HEK293T (cell line): Measurements from ENCODE around the gene PELI2.

Source experiments
- CTCF ChIA-PET: fragments of 350-600 bp; formaldehyde crosslinking; extraction: SDS; loops from one replicate; lab custom pipeline; 2021; ENCODE audit warnings: antibody characterized with exemption, inconsistent platforms; lab: Yijun Ruan, JAX
- POLR2A ChIA-PET: fragments of 350-600 bp; formaldehyde crosslinking; extraction: SDS; loops from one replicate; lab custom pipeline; 2020; ENCODE audit warnings: antibody characterized with exemption, inconsistent platforms; lab: Yijun Ruan, JAX
- DNase-seq: peaks from one replicate; pipeline ENCODE4 v3.0.0; 2012; ENCODE audit warnings: mixed read lengths; ENCODE audit errors: extremely low spot score
- ARNT ChIP-seq: fragments of 450-650 bp; IDR thresholded peaks from 2 replicates; pipeline ENCODE4 v1.6.1; 2017; ENCODE audit warnings: mild to moderate bottlenecking
- BHLHE40 ChIP-seq: fragments of 450-650 bp; IDR thresholded peaks from 2 replicates; pipeline ENCODE4 v1.6.1; 2016; ENCODE audit warnings: mild to moderate bottlenecking, moderate library complexity, borderline replicate concordance
- CTBP1 ChIP-seq: fragments of 450-650 bp; IDR thresholded peaks from 2 replicates; pipeline ENCODE4 v1.6.1; 2016; ENCODE audit warnings: borderline replicate concordance
- ELF4 ChIP-seq: fragments of 450-650 bp; IDR thresholded peaks from 2 replicates; pipeline ENCODE4 v1.6.1; 2017; ENCODE audit warnings: antibody characterized with exemption
- FOXA1 ChIP-seq: fragments of 450-650 bp; IDR thresholded peaks from 2 replicates; pipeline ENCODE4 v1.6.1; 2016; ENCODE audit warnings: mild to moderate bottlenecking
- FOXK2 ChIP-seq: fragments of 450-650 bp; IDR thresholded peaks from 2 replicates; pipeline ENCODE4 v1.6.1; 2016; ENCODE audit warnings: mild to moderate bottlenecking
- FOXM1 ChIP-seq: fragments of 450-650 bp; IDR thresholded peaks from 2 replicates; pipeline ENCODE4 v1.6.1; 2017; ENCODE audit warnings: mild to moderate bottlenecking, borderline replicate concordance
- HDGF ChIP-seq: fragments of 450-650 bp; IDR thresholded peaks from 2 replicates; pipeline ENCODE4 v1.6.1; 2017; ENCODE audit warnings: antibody characterized with exemption, borderline replicate concordance
- L3MBTL2 ChIP-seq: fragments of 450-650 bp; conservative IDR thresholded peaks from 2 replicates; pipeline ENCODE4 v1.6.1; 2016; ENCODE audit warnings: mild to moderate bottlenecking
- LEF1 ChIP-seq: fragments of 450-650 bp; IDR thresholded peaks from 2 replicates; pipeline ENCODE4 v1.6.1; 2017; ENCODE audit warnings: mild to moderate bottlenecking, borderline replicate concordance
- NFRKB ChIP-seq: fragments of 450-650 bp; IDR thresholded peaks from 2 replicates; pipeline ENCODE4 v1.6.1; 2016; ENCODE audit warnings: mild to moderate bottlenecking, moderate library complexity
- PKNOX1 ChIP-seq: fragments of 450-650 bp; IDR thresholded peaks from 2 replicates; pipeline ENCODE4 v1.6.1; 2016
- SP1 ChIP-seq: fragments of 450-650 bp; IDR thresholded peaks from 2 replicates; pipeline ENCODE4 v1.6.1; 2017
- SUZ12 ChIP-seq: fragments of 450-650 bp; IDR thresholded peaks from 2 replicates; pipeline ENCODE4 v1.6.1; 2016; ENCODE audit warnings: mild to moderate bottlenecking
- TARDBP ChIP-seq: fragments of 450-650 bp; IDR thresholded peaks from 2 replicates; pipeline ENCODE4 v1.6.1; 2016
- ZNF384 ChIP-seq: fragments of 450-650 bp; IDR thresholded peaks from 2 replicates; pipeline ENCODE4 v1.6.1; 2016

The PELI2 gene

DNA sequence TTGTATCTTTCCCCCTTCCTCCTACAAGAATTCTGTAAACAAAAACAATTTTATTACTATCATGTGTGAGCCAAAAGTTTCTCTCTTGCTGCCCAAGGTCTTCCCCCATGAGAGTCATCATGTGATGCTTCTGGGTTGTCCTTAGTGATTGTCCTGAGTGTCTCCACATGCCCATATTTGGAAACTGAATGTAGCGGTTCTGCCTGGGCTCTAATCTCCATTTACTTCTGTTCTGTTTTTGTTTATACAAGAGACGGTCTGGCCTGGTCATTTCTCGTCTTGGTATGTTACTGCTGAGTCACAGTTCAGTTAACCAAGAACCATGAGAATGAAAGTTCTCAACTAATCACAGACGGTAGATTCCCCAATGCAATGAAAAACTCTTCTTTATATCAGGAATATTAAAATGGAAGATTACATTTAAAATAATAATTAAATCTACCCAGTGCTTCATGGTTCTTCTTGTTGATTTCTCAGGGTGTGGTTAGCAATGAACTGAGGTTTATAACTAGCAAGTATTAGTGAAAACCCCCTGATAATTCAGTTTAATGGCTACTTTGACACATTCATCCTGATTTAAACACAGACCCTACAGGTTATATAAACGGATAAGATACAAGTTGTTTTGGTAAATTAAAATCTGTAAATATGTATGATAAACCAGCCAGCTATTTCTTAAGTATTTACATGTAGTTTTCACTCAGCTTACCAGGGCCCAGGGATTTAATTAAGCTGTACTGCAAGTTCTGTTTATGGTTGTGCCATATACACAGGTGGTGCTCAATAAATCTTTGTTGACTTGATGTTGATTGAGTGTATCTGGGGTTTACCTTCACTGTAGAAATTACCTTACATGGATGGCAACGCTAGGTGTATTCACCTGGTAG, 81.1 kb downstream of the PELI2 start:
- peak; percentile 44 for DNase-seq
- no peak for TF ChIP-seq FOXM1
- TF ChIP-seq TARDBP, result no peak
- TF ChIP-seq L3MBTL2, result no peak
- TF ChIP-seq FOXK2, result no peak
- TF ChIP-seq PKNOX1, result no peak
- TF ChIP-seq SP1, result no peak
- no peak for TF ChIP-seq CTBP1
- no peak for TF ChIP-seq HDGF
- TF ChIP-seq ELF4, result no peak
- no peak for TF ChIP-seq FOXA1
- TF ChIP-seq LEF1, result no peak
- TF ChIP-seq ARNT, result no peak
- no peak for TF ChIP-seq BHLHE40
- TF ChIP-seq SUZ12, result no peak
- TF ChIP-seq NFRKB, result no peak
- TF ChIP-seq ZNF384, result no peak
- CTCF ChIA-PET, result no interaction called here
- POLR2A ChIA-PET, result no interaction called here

DNA sequence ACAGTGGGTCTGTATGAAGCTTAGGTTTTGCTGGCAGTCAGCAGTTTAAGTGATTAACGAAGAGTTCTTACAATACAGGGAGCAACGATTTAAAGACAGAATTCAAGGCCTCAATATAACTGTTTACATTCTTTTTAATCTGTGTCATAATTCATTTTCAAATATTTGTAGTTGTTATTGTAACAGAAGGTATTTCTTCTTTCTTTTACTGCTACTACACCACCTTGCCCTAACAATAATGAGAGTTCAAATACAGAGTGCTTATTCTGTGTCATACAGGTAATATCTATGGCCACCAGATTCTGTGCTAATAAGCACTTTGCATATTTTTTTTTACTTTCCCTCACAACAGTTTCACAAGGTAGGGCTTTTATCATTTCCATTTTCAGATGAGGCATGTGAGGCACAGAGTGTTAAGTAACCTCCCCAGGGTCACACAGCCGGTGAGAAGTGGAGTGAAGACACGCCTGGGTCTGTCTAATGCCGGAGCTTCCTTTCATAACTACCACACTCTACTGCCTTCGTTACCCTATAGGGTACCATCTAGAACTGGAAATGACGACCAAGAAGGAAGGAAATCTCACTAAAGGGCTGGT, 81.9 kb downstream of the PELI2 start:
- TF ChIP-seq FOXM1, result no peak
- TF ChIP-seq BHLHE40, result no peak
- no peak for TF ChIP-seq SUZ12
- no peak for TF ChIP-seq CTBP1
- TF ChIP-seq ARNT, result no peak
- TF ChIP-seq ELF4, result no peak
- TF ChIP-seq TARDBP, result no peak
- no peak for TF ChIP-seq NFRKB
- TF ChIP-seq ZNF384, result no peak
- no peak for TF ChIP-seq SP1
- TF ChIP-seq LEF1, result no peak
- TF ChIP-seq PKNOX1, result no peak
- no peak for TF ChIP-seq L3MBTL2
- TF ChIP-seq FOXA1, result no peak
- TF ChIP-seq FOXK2, result no peak
- no peak for TF ChIP-seq HDGF
- CTCF ChIA-PET, result no interaction called here
- POLR2A ChIA-PET, result no interaction called here

DNA sequence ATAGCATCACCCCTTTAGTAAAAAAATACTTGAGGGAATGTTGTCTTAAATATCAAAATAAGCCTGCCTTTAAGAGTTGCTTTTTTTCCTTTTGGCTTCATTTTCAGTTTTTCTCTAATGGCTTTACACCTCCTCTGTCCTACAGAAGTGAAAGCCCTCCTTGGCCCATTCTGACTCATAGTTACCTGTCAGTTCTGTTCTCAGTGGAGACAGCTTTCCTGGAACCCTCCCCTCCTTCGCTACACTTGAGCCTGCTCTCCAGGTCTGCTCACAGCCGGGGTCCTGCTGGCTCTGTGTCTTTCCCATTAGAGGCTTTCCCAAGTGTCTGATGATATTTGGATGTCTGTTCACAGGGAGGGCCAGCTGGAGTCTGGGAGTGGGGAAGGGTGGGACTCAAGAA, 84.0 kb downstream of the PELI2 start:
- TF ChIP-seq NFRKB (no peak), FOXA1 (no peak), ARNT (no peak), ELF4 (no peak), TARDBP (no peak), SUZ12 (no peak), FOXK2 (no peak), HDGF (no peak), BHLHE40 (no peak), ZNF384 (no peak), LEF1 (no peak), FOXM1 (no peak), L3MBTL2 (no peak), PKNOX1 (no peak)
- ChIA-PET POLR2A (no interaction called here), CTCF (no interaction called here)
- no peak for DNase-seq

More for the DNA sequence above, 81.9 kb downstream of the PELI2 start:
- DNase-seq, result no peak

DNA sequence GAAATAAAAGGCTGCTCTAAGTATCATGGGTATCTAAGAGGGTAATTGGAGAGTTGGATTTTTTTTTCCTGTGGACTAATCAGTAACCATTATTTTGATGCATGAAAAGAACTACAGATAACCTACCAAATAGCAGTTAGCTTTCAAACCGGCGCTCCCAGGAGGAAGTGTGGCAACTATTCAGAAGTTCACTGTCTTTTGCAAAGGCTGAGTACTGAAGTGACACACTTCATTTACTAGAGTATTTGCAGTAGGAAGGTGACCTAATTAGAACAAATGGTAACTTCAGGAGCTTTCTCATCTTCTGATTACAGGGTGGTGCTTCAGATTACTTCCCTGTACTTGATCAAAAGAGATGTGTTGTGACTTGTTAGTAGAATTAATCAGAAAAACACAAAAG, 87.7 kb downstream of the PELI2 start:
- ChIA-PET CTCF (interaction anchor here (0.6 kb wide), 1 partner anchor 12 kb away, joined by 3 read pairs; no protein-coding TSS in a partner anchor), POLR2A (no interaction called here)
- DNase-seq, result no peak
- TF ChIP-seq ZNF384 (no peak), TARDBP (no peak), SUZ12 (no peak), SP1 (no peak), HDGF (no peak), FOXM1 (no peak), CTBP1 (no peak), ELF4 (no peak), NFRKB (no peak), LEF1 (no peak), PKNOX1 (no peak), BHLHE40 (no peak), FOXA1 (no peak), FOXK2 (no peak), ARNT (no peak), L3MBTL2 (no peak)

DNA sequence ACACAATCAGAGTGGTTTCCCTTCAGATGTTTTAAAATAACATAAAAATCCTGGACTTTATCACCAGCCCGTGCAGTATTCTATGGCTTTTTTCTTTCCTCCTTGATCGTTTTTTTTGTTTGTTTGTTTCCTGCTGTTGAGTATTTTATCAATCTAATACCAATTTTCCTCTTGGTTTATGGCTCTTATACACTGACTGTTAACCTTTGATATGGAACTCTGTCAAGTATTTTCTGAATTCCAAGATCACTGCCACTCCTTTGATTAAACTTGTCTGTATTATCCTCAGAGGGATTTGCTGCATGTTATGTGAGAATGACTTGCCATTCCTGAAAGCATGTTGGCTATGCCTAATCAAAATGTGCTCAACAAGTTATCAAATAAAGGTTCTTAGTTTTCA, 88.4 kb downstream of the PELI2 start:
- CTCF ChIA-PET, result no interaction called here
- DNase-seq, result no peak

More for the DNA sequence above, 88.4 kb downstream of the PELI2 start:
- POLR2A ChIA-PET, result no interaction called here
- TF ChIP-seq FOXM1 (no peak), FOXA1 (no peak), SP1 (no peak)
